B cell (primary cell): ENCODE results near the gene FASTK. TPM values are rescaled to one million over a fixed set of nuclear protein-coding genes. Genes with fewer than 3 reads are reported as not detected.

ENCODE experiments used
- ATAC-seq: fragments of 200-7000 bp; cut with Tn5 transposase; one replicate; pipeline ENCODE4 v1.10.0; 2021; ENCODE audit warnings: low read depth, mild to moderate bottlenecking, moderate number of reproducible peaks, moderate library complexity
- CTCF ChIA-PET: fragments of 350-600 bp; sonication (Branson Sonifier 250); formaldehyde crosslinking; loops from one replicate; lab custom pipeline; 2021; ENCODE audit warnings: antibody characterized with exemption, inconsistent platforms; lab: Charles Lee
- POLR2A ChIA-PET: fragments of 350-600 bp; sonication (Branson Sonifier 250); formaldehyde crosslinking; loops from one replicate; lab custom pipeline; 2021; ENCODE audit warnings: antibody characterized with exemption; lab: Charles Lee
- DNase-seq: peaks from one replicate; pipeline ENCODE4 v3.0.0; 2013
- H2AFZ ChIP-seq: 2 replicates; pipeline ENCODE4 v1.6.1; 2012; ENCODE audit warnings: mild to moderate bottlenecking, low read depth, low read length; ENCODE audit not compliant: insufficient read depth, poor library complexity, severe bottlenecking
- H3K27ac ChIP-seq, 2 donors: 1 replicate in 1 of 2; 2 replicates in 1 of 2; pipeline ENCODE4 v1.5.1; 2012 to 2013; ENCODE audit warnings: low read length in 2 of 2, mild to moderate bottlenecking in 2 of 2, moderate library complexity in 1 of 2
- H3K27me3 ChIP-seq, 4 experiments: fragments of 200-600 bp in 1 of 4; sonication (generic) in 1 of 4; replicated peaks in 1 of 4; 1 replicate in 2 of 4; 2 replicates in 2 of 4; pipeline versions ENCODE4 v1.6.1 to v1.7.0; 2013 to 2016; ENCODE audit warnings: low read length in 3 of 4, mild to moderate bottlenecking in 2 of 4, mixed read lengths in 1 of 4, moderate library complexity in 1 of 4; ENCODE audit not compliant: insufficient read depth in 4 of 4, control insufficient read depth in 3 of 4; ENCODE audit errors: control extremely low read depth in 1 of 4
- H3K36me3 ChIP-seq, 2 experiments: replicated peaks in 1 of 2; 1 replicate in 1 of 2; 2 replicates in 1 of 2; pipeline versions ENCODE4 v1.6.1 to v1.7.1; 2013; ENCODE audit warnings: low read length in 1 of 2; ENCODE audit not compliant: insufficient read depth in 2 of 2, control insufficient read depth in 1 of 2; ENCODE audit errors: control extremely low read depth in 1 of 2, extremely low read depth in 1 of 2
- H3K4me1 ChIP-seq, 2 donors: fragments of 200-600 bp in 1 of 2; sonication (generic) in 1 of 2; 1 replicate in 1 of 2; 2 replicates in 1 of 2; pipeline versions ENCODE4 v1.5.1 to v1.6.1; 2013 to 2017; ENCODE audit warnings: low read length in 2 of 2; ENCODE audit not compliant: control insufficient read depth in 2 of 2, insufficient read depth in 2 of 2
- H3K4me2 ChIP-seq: replicated peaks from 2 replicates; pipeline ENCODE3; 2012; ENCODE audit warnings: mild to moderate bottlenecking, low read depth, low read length; ENCODE audit not compliant: poor library complexity, severe bottlenecking
- H3K4me3 ChIP-seq, 5 experiments: fragments of 200-600 bp in 1 of 5; sonication (generic) in 1 of 5; 1 replicate in 3 of 5; 2 replicates in 2 of 5; pipeline versions ENCODE4 v1.5.1 to v1.7.0; 2011 to 2016; ENCODE audit warnings: low read length in 4 of 5, mild to moderate bottlenecking in 4 of 5, low read depth in 2 of 5, control low read depth in 1 of 5, moderate library complexity in 1 of 5; ENCODE audit not compliant: insufficient read depth in 1 of 5; ENCODE audit errors: control extremely low read depth in 1 of 5, extremely low read depth in 1 of 5
- H3K79me2 ChIP-seq: fragments of 200-600 bp; sonication (generic); one replicate; pipeline ENCODE4 v1.6.0; 2016; ENCODE audit warnings: low read length; ENCODE audit not compliant: control insufficient read depth, insufficient read depth
- H3K9ac ChIP-seq: fragments of 200-600 bp; sonication (generic); 2 replicates; pipeline ENCODE4 v1.6.1; 2017; ENCODE audit warnings: mild to moderate bottlenecking, low read length, moderate library complexity
- H3K9me3 ChIP-seq, 3 donors: one replicate each; pipeline versions ENCODE4 v1.6.1 to v1.7.1; 2013; ENCODE audit warnings: low read length in 2 of 3; ENCODE audit not compliant: control insufficient read depth in 2 of 3, insufficient read depth in 1 of 3; ENCODE audit errors: control extremely low read depth in 1 of 3
- H4K20me1 ChIP-seq: 2 replicates; pipeline ENCODE4 v1.6.0; 2012; ENCODE audit warnings: mild to moderate bottlenecking, low read length; ENCODE audit not compliant: insufficient read depth, control insufficient read depth, poor library complexity, severe bottlenecking
- H3K27ac Mint-ChIP-seq: one replicate; pipeline ENCODE4 v1.8.0; 2021; ENCODE audit warnings: mixed read lengths
- H3K27me3 Mint-ChIP-seq: one replicate; pipeline ENCODE4 v1.8.0; 2021; ENCODE audit warnings: mixed read lengths
- H3K4me1 Mint-ChIP-seq: one replicate; pipeline ENCODE4 v1.8.0; 2021; ENCODE audit warnings: mixed read lengths
- H3K4me3 Mint-ChIP-seq: one replicate; pipeline ENCODE4 v1.8.0; 2021; ENCODE audit warnings: mixed read lengths
- H3K9me3 Mint-ChIP-seq: one replicate; pipeline ENCODE4 v1.8.0; 2022; ENCODE audit warnings: mixed read lengths; ENCODE audit not compliant: insufficient read depth
- CTCF ChIP-seq: fragments of 200-600 bp; IDR thresholded peaks from one replicate; pipeline ENCODE4 v1.8.0; 2022; ENCODE audit warnings: antibody characterized with exemption, mild to moderate bottlenecking
- EZH2 ChIP-seq: IDR thresholded peaks from 2 replicates; pipeline ENCODE4 v1.6.1; 2012; ENCODE audit warnings: borderline replicate concordance, low read depth, mild to moderate bottlenecking, moderate library complexity, low read length; ENCODE audit not compliant: insufficient read depth, poor library complexity, severe bottlenecking
- WGBS: methylation state at CpG from one replicate; pipeline ENCODE4 v1.1.5; 2013; ENCODE audit warnings: missing lambda C conversion rate; ENCODE audit not compliant: insufficient coverage; 5-methylcytosine and 5-hydroxymethylcytosine counted together
- intact Hi-C: fragments of 100-400 bp; cut with micrococcal nuclease; formaldehyde crosslinking; loops from one replicate; pipeline ENCODE4 v1.10.0; 2022
- polyA plus RNA-seq: library from polyadenylated mRNA; depleted of rRNA; stranded (reverse); fragments of >200 nt; gene quantifications from 2 replicates; pipeline ENCODE4 v1.2.3, GENCODE V29; 2012
- total RNA-seq, 2 donors: library from RNA; stranded (reverse); fragments of 120-200 nt in 1 of 2; gene quantifications; 1 replicate in 1 of 2; 2 replicates in 1 of 2; pipeline versions ENCODE4 v1.2.3 to v1.2.4, GENCODE V29; 2013 to 2022

Gene FASTK
- total and polyA plus RNA-seq, 2 donors (not counting 1 experiment from before 2014, with no cell fraction given): 120 to 258 TPM

DNA sequence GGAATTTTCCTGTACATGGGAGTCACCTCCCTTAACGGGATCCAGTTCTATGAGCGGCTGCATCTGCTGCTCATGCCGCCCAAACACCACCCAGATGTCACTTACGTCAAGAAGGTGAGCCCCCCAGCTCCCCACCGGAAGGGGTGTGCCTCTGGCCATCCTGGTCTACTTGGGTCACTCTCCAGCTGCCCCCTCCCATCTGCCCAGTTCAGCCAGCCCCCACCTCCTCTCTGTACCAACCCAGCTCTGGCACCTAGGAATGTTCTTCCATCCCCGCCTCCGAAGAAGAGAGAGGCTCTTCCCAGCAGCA lies 5.0 kb downstream of the FASTK start:
- ChIA-PET POLR2A (no interaction called here), CTCF (no interaction called here)
- no peaks in the 10 kb centered on the region for H3K9me3 Mint-ChIP-seq
- no peaks in the 10 kb centered on the region for H3K27me3 Mint-ChIP-seq
- WGBS: over 99% methylated on average over 7 of the region's 7 CpGs
- no peak overlapping the region for H3K27ac ChIP-seq
- ATAC-seq (no peak), DNase-seq (no peak)
- no peak overlapping the region for H3K27ac Mint-ChIP-seq
- H3K36me3 ChIP-seq: peaks cover 0 to 23% of the 10 kb centered on the region in 2 experiments
- H3K79me2 ChIP-seq: peaks cover 14% of the 10 kb centered on the region
- H2AFZ ChIP-seq: no peak overlapping the region
- TF ChIP-seq EZH2: no peak
- no peak for TF ChIP-seq CTCF
- intact Hi-C loops: no loop called here
- peaks cover 19% of the 10 kb centered on the region for H3K4me1 Mint-ChIP-seq
- peaks cover 8% of the 10 kb centered on the region for H4K20me1 ChIP-seq
- no peaks in the 10 kb centered on the region for H3K27me3 ChIP-seq
- H3K4me3 Mint-ChIP-seq: no peak overlapping the region
- no peaks in the 10 kb centered on the region for H3K9me3 ChIP-seq
- H3K4me1 ChIP-seq: peaks cover 9 to 19% of the 10 kb centered on the region in 2 donors
- no peak overlapping the region for H3K4me3 ChIP-seq
- no peak overlapping the region for H3K9ac ChIP-seq
- no peak overlapping the region for H3K4me2 ChIP-seq

DNA sequence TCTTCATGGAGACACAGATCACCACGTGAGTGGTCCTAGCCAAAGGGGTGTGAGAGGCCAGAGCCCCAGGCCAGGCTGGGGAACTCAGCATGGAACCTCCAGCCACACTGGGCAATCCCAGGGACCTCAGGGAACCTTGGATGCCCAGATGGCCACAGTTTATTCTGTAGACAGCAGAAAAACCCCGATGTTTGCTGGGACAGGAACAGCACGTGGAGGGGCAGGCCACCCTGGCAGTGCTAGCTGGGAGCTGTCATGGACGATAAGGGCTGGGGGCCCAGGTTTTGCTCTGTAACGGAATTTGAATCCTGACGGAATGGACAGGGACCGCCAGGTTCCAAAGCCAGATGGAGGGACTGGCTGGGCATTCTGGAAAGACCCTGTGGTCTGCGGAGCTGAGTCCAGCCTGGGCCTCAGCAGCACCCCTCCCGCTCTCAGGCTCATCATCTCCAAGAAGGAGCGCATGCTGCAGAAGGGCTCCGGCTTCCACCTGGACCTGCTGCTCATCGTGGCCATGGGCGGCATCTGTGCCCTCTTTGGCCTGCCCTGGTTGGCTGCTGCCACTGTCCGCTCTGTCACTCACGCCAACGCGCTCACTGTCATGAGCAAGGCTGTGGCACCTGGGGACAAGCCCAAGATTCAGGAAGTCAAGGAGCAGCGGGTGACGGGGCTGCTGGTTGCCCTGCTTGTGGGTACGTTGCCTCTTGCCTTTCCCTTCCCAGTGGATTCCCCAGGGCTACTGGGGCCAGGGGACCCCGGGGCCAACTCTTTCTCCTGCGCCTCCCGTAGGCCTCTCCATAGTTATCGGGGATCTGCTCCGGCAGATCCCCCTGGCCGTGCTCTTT lies 5.6 kb downstream of the FASTK start:
- Histone ChIP-seq H3K9me3 (no peaks in the 10 kb centered on the region), H2AFZ (no peak overlapping the region), H3K27me3 (no peaks in the 10 kb centered on the region), H4K20me1 (peaks cover 7% of the 10 kb centered on the region), H3K4me1 (peaks cover 9 to 17% of the 10 kb centered on the region in 2 donors), H3K4me2 (no peak overlapping the region), H3K27ac (no peak overlapping the region), H3K36me3 (peaks cover 0 to 29% of the 10 kb centered on the region in 2 experiments), H3K9ac (no peak overlapping the region), H3K4me3 (no peak overlapping the region), H3K79me2 (peaks cover 9% of the 10 kb centered on the region)
- intact Hi-C loops: no loop called here
- no peak for ATAC-seq
- ChIA-PET POLR2A (no interaction called here), CTCF (no interaction called here)
- peaks cover 16% of the 10 kb centered on the region for H3K4me1 Mint-ChIP-seq
- H3K4me3 Mint-ChIP-seq: no peak overlapping the region
- H3K9me3 Mint-ChIP-seq: no peaks in the 10 kb centered on the region
- 97% methylated on average over 26 of the region's 26 CpGs for WGBS
- no peaks in the 10 kb centered on the region for H3K27me3 Mint-ChIP-seq
- TF ChIP-seq EZH2 (no peak), CTCF (no peak)
- H3K27ac Mint-ChIP-seq: no peak overlapping the region
- DNase-seq: no peak
